CD14-positive monocyte (primary cell): ENCODE results near the gene PGD. TPM values are rescaled to one million over a fixed set of nuclear protein-coding genes. Genes with fewer than 3 reads are reported as not detected.

Source experiments
- DNase-seq, 3 donors: peaks; one replicate each; pipeline ENCODE4 v3.0.0-alpha.2; 2011 to 2022
- H2AFZ ChIP-seq: 2 replicates; pipeline ENCODE4 v1.6.0; 2012; ENCODE audit warnings: mild to moderate bottlenecking, low read depth, low read length, inconsistent platforms; ENCODE audit not compliant: insufficient read depth, poor library complexity, severe bottlenecking
- H3K27ac ChIP-seq, 2 donors: 1 replicate in 1 of 2; 2 replicates in 1 of 2; pipeline ENCODE4 v1.5.1; 2012 to 2013; ENCODE audit warnings: low read length in 2 of 2, control low read depth in 1 of 2, inconsistent platforms in 1 of 2, low read depth in 1 of 2, mild to moderate bottlenecking in 1 of 2
- H3K27me3 ChIP-seq, 2 donors: one replicate each; pipeline versions ENCODE4 v1.6.0 to v1.6.1; 2011 to 2013; ENCODE audit warnings: low read length in 2 of 2; ENCODE audit not compliant: control insufficient read depth in 2 of 2, insufficient read depth in 2 of 2
- H3K36me3 ChIP-seq, 2 donors: replicated peaks in 1 of 2; 1 replicate in 1 of 2; 2 replicates in 1 of 2; pipeline versions ENCODE4 v1.5.1 to v1.6.1; 2012 to 2013; ENCODE audit warnings: low read length in 2 of 2, control low read depth in 1 of 2, inconsistent platforms in 1 of 2, mild to moderate bottlenecking in 1 of 2; ENCODE audit not compliant: insufficient read depth in 2 of 2, control insufficient read depth in 1 of 2
- H3K4me1 ChIP-seq, 2 donors: 1 replicate in 1 of 2; 2 replicates in 1 of 2; pipeline versions ENCODE4 v1.5.1 to v1.6.1; 2012 to 2013; ENCODE audit warnings: low read length in 2 of 2, control low read depth in 1 of 2, inconsistent platforms in 1 of 2, mild to moderate bottlenecking in 1 of 2, moderate library complexity in 1 of 2; ENCODE audit not compliant: insufficient read depth in 2 of 2, control insufficient read depth in 1 of 2
- H3K4me2 ChIP-seq: replicated peaks from 2 replicates; pipeline ENCODE3; 2012; ENCODE audit warnings: low read length, moderate library complexity, mild to moderate bottlenecking; ENCODE audit not compliant: poor library complexity, severe bottlenecking; ENCODE audit errors: extremely low read depth
- H3K4me3 ChIP-seq, 3 experiments: fragments of 200-600 bp in 1 of 3; sonication (generic) in 1 of 3; replicated peaks in 1 of 3; 1 replicate in 2 of 3; 2 replicates in 1 of 3; pipeline ENCODE4 v1.5.1; 2011 to 2013; ENCODE audit warnings: low read length in 3 of 3, mild to moderate bottlenecking in 3 of 3, control low read depth in 2 of 3, low read depth in 2 of 3, inconsistent platforms in 1 of 3, moderate library complexity in 1 of 3
- H3K79me2 ChIP-seq: 2 replicates; pipeline ENCODE4 v1.6.0; 2012; ENCODE audit warnings: mild to moderate bottlenecking, control low read depth, inconsistent platforms, low read length, moderate library complexity; ENCODE audit not compliant: insufficient read depth
- H3K9ac ChIP-seq: 2 replicates; pipeline ENCODE4 v1.6.0; 2017; ENCODE audit warnings: low read length, mild to moderate bottlenecking; ENCODE audit not compliant: insufficient read depth, poor library complexity, severe bottlenecking
- H3K9me3 ChIP-seq, 2 donors: replicated peaks in 1 of 2; 1 replicate in 1 of 2; 2 replicates in 1 of 2; pipeline versions ENCODE4 v1.5.1 to v1.6.1; 2012 to 2013; ENCODE audit warnings: low read length in 2 of 2, control low read depth in 1 of 2; ENCODE audit not compliant: control insufficient read depth in 1 of 2, insufficient read depth in 1 of 2
- H4K20me1 ChIP-seq: 2 replicates; pipeline ENCODE4 v1.6.0; 2012; ENCODE audit warnings: mild to moderate bottlenecking, low read length, control low read depth, moderate library complexity; ENCODE audit not compliant: insufficient read depth
- H3K27ac Mint-ChIP-seq, 7 donors: one replicate each; pipeline ENCODE4 v1.8.0; 2020; ENCODE audit warnings: mild to moderate bottlenecking in 7 of 7, mixed read lengths in 7 of 7, moderate library complexity in 6 of 7, inconsistent platforms in 2 of 7
- H3K27me3 Mint-ChIP-seq, 3 donors: one replicate each; pipeline ENCODE4 v1.8.0; 2021 to 2022; ENCODE audit warnings: low read depth in 3 of 3, mild to moderate bottlenecking in 3 of 3, mixed read lengths in 3 of 3, moderate library complexity in 3 of 3, inconsistent platforms in 1 of 3
- H3K36me3 Mint-ChIP-seq, 2 donors: one replicate each; pipeline ENCODE4 v1.8.0; 2020; ENCODE audit warnings: mixed read lengths in 2 of 2, inconsistent platforms in 1 of 2, mild to moderate bottlenecking in 1 of 2
- H3K4me1 Mint-ChIP-seq: one replicate; pipeline ENCODE4 v1.8.0; 2020; ENCODE audit warnings: mild to moderate bottlenecking, mixed read lengths
- H3K4me3 Mint-ChIP-seq, 2 donors: one replicate each; pipeline ENCODE4 v1.8.0; 2020; ENCODE audit warnings: mild to moderate bottlenecking in 2 of 2, mixed read lengths in 2 of 2, moderate library complexity in 1 of 2
- H3K9me3 Mint-ChIP-seq, 7 donors: one replicate each; pipeline ENCODE4 v1.8.0; 2020 to 2022; ENCODE audit warnings: mixed read lengths in 7 of 7, mild to moderate bottlenecking in 6 of 7, moderate library complexity in 6 of 7, inconsistent platforms in 2 of 7
- WGBS: methylation state at CpG from one replicate; pipeline ENCODE4 v1.1.5; 2013; ENCODE audit warnings: missing lambda C conversion rate; ENCODE audit not compliant: insufficient coverage; 5-methylcytosine and 5-hydroxymethylcytosine counted together
- intact Hi-C, 2 donors: fragments of 100-400 bp; cut with micrococcal nuclease; formaldehyde crosslinking; loops; one replicate each; pipeline versions ENCODE4 v1.15.0 to v1.15.1; 2023
- polyA plus RNA-seq, 3 donors: library from polyadenylated mRNA; depleted of rRNA in 1 of 3; unstranded in 2 of 3; stranded (reverse) in 1 of 3; fragments of 300-500 nt in 2 of 3; fragments of >200 nt in 1 of 3; fragmentation: Illumina TruSeq in 2 of 3; gene quantifications; 1 replicate in 2 of 3; 2 replicates in 1 of 3; pipeline ENCODE4 v1.2.3, GENCODE V29; 2012 to 2021
- TF ChIP-seq, protein P1 (sequence below): fragments of 200-600 bp; IDR thresholded peaks from one replicate; pipeline ENCODE4 v1.8.0; 2022; ENCODE audit warnings: antibody characterized with exemption, mild to moderate bottlenecking

PGD gene
- polyA plus RNA-seq, 3 donors = 173 to 509 (median 471) TPM

DNA sequence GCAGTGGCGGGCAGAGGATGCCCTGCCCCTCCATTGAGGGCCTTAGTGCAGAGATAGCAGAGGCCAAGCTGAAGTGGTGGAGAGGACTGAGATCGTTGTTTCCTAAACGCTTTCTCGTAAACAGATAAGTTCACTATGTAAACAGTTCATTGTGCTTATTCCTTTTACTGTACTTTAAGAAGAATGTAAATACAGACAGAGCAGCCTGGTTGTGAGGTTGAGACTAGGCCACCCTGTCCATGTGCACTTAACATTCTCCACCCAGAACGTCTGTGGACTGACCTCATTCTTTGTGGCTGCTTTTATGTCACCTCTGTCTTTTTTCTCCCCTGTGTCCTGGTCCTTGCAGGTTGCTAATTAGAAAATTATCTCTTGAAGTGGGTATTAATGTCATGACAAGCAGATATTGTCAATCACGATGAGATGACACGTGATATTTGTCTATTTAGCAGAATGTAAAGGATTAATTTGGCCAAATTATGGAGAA is 39.9 kb downstream of the PGD start:
- Histone ChIP-seq H3K27me3 (no peaks in the 10 kb centered on the region), H3K27ac (no peak overlapping the region), H2AFZ (no peak overlapping the region), H3K4me2 (no peak overlapping the region), H3K4me3 (no peak overlapping the region), H3K9ac (no peak overlapping the region), H3K36me3 (no peaks in the 10 kb centered on the region), H4K20me1 (no peaks in the 10 kb centered on the region), H3K9me3 (no peaks in the 10 kb centered on the region), H3K4me1 (no peaks in the 10 kb centered on the region), H3K79me2 (no peaks in the 10 kb centered on the region)
- TF ChIP-seq, protein P1, sequence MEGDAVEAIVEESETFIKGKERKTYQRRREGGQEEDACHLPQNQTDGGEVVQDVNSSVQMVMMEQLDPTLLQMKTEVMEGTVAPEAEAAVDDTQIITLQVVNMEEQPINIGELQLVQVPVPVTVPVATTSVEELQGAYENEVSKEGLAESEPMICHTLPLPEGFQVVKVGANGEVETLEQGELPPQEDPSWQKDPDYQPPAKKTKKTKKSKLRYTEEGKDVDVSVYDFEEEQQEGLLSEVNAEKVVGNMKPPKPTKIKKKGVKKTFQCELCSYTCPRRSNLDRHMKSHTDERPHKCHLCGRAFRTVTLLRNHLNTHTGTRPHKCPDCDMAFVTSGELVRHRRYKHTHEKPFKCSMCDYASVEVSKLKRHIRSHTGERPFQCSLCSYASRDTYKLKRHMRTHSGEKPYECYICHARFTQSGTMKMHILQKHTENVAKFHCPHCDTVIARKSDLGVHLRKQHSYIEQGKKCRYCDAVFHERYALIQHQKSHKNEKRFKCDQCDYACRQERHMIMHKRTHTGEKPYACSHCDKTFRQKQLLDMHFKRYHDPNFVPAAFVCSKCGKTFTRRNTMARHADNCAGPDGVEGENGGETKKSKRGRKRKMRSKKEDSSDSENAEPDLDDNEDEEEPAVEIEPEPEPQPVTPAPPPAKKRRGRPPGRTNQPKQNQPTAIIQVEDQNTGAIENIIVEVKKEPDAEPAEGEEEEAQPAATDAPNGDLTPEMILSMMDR = no peak
- Mint-ChIP-seq H3K4me1 (no peaks in the 10 kb centered on the region), H3K27me3 (no peaks in the 10 kb centered on the region), H3K4me3 (no peak overlapping the region), H3K9me3 (no peaks in the 10 kb centered on the region), H3K27ac (no peak overlapping the region), H3K36me3 (peaks cover 0 to 6% of the 10 kb centered on the region in 2 donors)
- intact Hi-C loops = no loop called here
- WGBS = 100% methylated on average over 3 of the region's 7 CpGs
- DNase-seq = no peak

DNA sequence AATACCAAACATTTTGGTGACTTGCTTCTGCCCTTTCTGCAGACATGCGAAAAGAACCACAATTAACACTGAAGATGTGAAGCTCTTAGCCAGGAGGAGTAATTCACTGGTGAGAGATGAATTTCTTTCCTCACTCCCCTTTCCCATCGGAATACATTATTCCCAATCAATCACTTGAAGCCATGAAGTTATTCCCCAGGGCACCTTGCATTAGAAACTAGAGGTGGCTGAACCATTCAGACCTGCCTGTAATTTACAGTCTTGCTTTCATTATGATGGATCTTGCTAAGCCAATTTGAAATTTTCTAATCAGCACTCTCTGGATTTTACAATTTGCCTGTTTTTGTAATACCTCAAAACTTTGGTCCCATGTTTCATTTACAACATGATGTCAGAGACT is 41.4 kb downstream of the PGD start:
- TF ChIP-seq, protein P1 = no peak
- no peak overlapping the region for H3K27ac ChIP-seq
- Mint-ChIP-seq H3K9me3 (no peaks in the 10 kb centered on the region), H3K4me3 (no peak overlapping the region), H3K27ac (peak overlapping the region in 1 of 7 donors; percentile 42), H3K4me1 (no peaks in the 10 kb centered on the region), H3K27me3 (peaks cover 0 to 2% (median 0%) of the 10 kb centered on the region in 3 donors), H3K36me3 (peaks cover 3 to 13% of the 10 kb centered on the region in 2 donors)
- no peak overlapping the region for H2AFZ ChIP-seq
- H3K4me3 ChIP-seq = no peak overlapping the region
- H3K36me3 ChIP-seq = no peaks in the 10 kb centered on the region
- H3K9ac ChIP-seq = no peak overlapping the region
- no peak for DNase-seq
- no peaks in the 10 kb centered on the region for H3K79me2 ChIP-seq
- H3K4me2 ChIP-seq = no peak overlapping the region
- intact Hi-C loops = no loop called here
- WGBS = no CpG with 5 or more reads among the region's 2 CpGs
- no peaks in the 10 kb centered on the region for H3K4me1 ChIP-seq
- no peaks in the 10 kb centered on the region for H4K20me1 ChIP-seq
- no peaks in the 10 kb centered on the region for H3K9me3 ChIP-seq
- no peaks in the 10 kb centered on the region for H3K27me3 ChIP-seq
